Amygdala (tissue), 56 donors: ENCODE measurements around the gene OCIAD2.
"Not testable (repeated sequence)": the region's sequence is repeated elsewhere in the genome, so short reads cannot be mapped to it uniquely, and the experiment has no call there.

ENCODE experiments used
- DNase-seq, 56 donors: peaks; one replicate each; lab custom pipeline; 2025; lab: John Stamatoyannopoulos, UW

The OCIAD2 gene

DNA sequence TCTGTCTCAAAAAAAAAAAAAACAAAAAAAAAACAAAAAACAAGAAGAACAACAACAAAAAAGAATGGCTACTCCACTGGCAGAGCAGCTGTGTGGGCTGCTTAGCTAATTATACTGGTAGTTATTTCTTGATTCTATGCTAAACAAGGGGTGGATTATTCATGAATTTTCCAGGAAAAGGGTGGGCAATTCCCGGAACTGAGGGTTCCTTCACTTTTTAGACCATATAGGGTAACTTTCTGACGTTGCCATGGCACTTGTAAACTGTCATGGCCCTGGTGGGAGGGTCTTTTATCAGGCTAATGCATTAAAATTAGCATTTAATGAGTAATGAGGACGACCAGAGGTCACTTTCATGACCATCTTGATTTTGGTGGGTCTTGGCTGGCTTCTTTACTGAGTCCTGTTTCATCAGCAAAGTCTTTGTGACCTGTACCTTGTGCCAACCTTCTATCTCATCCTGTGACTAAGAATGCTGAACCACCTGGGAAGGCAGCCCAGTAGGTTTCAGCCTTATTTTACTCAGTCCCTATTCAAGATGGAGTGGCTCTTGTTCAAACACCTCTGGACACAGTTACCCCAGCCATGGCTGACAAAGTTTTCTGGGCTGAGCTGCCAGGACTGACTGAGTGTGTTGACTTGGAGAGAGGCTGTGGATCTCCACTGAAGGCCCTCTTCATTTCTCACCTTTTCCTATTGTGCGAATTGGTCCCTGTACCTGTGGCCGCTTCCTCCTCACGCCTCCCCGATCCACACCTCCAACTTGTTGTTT lies 1.3 kb upstream of the OCIAD2 start:
- no peak for DNase-seq

DNA sequence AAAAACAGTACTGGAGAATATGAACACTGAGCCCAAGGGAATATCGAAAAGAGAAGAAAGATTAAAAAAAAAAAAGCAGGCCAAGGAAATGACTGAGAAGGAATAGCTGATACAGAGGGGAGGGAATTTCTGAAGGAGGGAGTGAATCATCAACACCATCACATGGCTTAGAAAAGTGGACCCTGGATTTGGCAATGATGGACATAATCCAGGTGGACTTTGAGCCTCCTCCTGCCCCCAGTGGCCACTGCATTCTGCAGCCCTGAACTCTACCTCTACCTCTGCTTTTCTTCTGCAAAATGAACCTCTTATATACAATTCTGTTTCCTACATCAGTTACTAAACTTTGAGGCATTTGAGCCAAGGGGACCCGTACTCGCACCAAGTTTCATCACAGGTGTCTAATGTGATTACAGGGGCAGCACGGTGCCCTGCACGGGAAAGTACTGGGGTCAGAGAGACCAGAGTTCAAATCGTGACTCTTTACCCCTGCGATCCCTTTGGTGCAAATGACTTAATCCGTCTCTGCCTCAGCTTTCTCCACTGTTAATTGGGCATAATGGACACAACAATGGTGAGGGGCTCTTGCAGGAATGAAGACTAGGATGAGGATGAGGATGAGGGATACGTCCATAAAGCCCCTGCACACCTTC lies 1.1 kb downstream of the OCIAD2 start:
- DNase-seq, result no peak

DNA sequence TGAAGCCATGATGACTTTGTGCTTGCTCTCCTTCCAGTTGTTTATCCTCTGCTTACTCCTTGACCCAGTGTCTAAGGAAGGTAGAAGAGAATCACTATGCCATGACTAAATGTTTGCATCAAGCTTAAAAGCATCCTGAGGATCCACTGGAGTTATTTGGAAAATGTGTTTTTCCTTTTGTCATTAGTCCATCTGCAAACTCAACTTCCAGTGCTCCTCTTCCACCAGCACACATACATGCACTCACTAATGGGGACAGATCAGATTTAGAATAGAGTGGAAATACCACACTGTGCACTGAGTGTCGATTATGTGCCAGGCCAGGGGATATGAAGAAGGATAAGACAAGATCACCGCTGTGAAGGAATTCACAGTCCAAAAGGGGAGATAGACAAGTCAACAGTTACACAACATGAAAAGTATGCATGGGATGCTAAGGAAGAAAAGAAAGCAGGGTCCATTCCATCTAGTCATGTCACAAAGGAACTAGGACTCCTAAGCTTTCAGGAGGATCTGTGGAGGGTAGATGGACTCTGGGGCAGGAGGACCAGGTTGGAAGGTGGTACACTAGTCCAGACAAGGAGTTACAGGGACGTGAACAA lies 1.9 kb downstream of the OCIAD2 start:
- no peak for DNase-seq

DNA sequence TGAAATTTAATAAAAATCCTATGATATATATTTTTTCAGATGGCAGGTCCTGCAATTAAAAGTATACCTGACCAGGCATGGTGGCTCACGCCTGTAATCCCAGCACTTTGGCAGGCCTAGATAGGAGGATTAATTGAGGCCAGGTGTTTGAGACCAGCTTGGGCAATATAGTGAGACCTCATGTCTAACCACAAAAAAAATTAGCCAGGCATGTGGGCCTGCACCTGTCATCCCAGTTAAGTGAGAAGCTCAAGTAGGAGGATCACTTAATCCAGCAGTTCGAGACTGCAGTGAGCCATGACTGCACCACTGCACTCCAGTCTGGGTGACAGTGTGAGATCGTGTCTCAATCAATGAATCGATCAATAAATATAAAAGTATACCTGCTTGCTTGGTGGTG lies 2.5 kb downstream of the OCIAD2 start:
- DNase-seq, result no peak

DNA sequence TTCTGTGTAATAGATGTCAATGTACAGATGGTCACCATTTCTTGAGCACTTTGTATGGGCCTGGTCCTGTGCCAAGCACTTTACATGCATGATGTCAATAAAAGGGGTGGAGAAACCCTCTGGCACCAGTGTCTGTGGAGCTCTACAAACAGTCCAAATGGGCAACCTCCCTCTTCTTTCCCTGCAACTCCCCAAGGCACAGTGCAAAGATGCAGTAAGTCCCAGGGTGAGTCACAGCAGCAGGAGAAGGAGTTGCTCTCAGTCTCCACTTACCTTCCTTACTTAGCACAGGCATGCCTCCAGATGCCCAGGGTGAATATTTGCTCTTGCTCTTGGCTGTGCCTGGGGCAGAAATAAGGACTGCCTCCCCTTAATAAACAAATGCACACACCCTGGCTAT lies 4.3 kb downstream of the OCIAD2 start:
- no peak for DNase-seq

DNA sequence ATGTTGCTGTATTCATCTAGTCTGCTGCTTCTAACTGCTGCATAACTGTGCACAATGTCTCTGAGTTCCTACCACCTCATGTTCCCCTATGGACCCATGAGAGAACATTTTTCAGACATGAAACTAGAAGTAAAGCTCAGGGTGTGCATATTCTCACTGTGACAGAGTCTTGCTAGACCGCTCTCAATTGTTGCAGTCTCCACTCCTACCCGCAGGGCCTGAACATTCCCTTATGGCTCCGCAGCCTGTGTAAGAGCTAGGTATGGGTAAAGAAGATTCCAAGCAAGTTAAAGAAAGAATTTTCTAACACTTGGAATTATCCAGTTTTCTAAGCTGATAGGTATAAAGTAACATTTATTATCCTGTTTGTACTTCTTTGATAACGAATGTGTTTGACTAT lies 5.4 kb downstream of the OCIAD2 start:
- no peak for DNase-seq

DNA sequence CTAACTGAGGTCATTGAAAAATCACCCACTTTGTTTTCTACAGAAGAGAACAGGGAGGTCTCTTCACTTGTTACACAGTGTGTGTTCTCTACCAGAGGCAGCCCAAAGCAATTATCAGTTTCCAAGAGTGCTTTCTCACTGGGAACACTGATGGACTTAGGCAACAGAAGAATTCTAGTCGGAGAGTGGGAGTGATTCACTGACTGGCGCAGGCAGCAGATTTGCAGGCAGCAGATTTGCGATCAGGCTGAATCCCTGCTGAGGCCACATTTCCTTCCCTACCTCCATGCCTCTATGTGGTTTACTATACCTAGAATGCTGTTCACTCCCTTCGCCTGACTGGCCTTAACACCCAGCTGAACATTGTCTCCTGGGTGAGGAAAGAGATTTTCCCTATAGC lies 6.6 kb downstream of the OCIAD2 start:
- peak in 13 of 56 donors; percentile 3 to 37 (median 13) for DNase-seq

DNA sequence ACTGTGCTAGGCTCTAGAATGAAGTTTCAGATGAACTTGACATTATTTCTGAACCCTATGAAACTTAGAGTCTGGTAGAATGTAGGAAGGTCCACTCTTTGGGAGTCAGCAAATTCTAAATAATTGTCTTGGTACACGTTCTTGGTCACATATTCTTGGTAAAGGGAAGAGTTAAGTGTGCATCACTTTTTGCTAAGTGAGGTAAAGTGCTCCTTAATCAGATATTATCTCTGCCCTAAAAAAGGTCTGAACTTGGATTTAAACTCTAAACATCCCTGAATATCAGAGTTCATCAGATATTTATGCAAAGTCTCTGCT lies 7.2 kb downstream of the OCIAD2 start:
- DNase-seq, result no peak

DNA sequence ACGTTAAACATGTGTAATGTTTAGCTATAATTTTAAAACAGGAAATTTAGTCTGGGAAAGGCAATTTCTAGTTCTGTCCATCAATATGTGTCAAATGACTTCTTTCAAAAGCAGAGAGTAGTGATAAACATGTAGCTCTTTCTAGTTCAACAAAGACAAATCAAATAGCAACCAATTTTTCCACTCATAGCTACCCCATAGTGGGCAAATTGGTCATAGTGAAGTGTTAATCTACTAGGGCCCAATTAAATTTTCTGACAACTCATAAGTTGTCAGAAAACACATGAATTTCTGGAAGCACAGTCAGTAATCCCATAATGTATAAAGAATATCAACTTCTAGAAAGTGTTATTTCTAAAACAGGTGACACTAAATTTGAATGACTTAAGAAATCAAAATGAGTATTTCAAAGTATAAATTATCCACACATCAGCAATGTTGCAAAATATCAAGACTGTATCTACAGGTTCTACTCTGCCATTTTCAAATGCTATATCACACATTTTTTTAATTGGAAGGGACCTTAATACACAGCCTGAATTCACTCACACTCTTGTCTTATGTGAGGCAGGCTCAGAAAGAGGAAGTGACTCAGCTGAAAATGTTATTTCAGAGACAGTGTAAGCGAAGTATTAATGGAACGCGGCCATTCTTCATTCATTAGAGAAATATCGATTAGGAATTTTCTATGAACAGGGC lies 7.7 kb downstream of the OCIAD2 start:
- DNase-seq, result no peak

DNA sequence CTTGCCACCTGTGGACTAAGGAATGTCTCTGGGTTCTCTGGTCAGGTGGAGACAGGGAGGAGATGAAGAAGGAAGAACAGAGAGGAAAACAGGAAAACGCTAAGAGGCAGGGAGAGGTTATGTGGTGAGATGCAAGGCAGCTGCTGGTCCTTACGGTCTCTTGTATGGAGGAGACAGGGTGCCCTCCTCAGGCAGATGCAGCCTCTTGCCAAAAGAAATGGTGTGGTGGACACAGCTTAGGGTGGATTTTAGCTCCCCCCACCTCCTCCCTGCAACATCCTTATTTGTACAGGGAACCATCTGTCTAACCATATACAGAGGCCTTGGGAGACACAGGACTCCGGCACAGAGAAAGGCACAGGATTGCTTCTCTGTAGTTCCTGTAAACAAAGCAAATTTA lies 9.7 kb downstream of the OCIAD2 start:
- DNase-seq, result peak in 7 of 56 donors; percentile 4 to 30 (median 11)

DNA sequence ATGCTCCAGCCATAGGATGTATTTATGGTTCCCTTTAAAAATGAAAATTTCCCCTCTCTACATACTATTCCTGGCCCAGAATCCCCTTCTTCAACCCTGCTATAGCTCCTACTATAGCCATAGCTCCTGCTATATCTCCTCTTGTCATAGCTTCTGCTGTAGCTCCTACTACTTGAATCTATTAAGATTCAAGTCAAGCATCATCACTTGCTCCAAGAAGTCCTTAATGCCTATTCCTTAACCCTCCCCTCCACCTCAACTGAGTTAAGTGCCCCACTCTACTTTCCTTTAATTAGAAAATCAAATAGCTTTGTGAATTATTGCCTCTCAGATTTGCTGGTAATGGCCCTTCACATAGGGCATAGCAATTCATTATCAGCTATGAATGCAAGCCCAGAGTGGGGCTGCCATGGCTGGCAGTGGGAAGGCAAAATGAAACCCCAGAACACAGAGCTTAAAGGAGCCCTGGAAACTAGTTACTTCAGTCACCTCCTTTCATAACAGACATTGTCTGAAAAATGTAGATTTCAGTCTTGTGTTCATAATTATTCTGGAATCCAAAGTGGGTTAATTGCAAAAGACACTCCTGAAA lies 15.4 kb downstream of the OCIAD2 start:
- no peak for DNase-seq

DNA sequence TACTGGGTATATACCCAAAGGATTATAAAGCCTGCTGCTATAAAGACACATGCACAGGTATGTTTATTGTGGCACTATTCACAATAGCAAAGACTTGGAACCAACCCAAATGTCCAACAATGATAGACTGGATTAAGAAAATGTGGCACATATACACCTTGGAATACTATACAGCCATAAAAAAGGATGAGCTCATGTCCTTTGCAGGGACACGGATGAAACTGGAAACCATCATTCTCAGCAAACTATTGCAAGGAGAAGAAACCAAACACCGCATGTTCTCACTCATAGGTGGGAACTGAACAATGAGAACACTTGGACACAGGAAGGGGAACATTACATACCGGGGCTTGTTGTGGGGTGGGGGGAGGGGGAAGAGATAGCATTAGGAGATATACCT lies 16.8 kb downstream of the OCIAD2 start:
- not testable (repeated sequence) for DNase-seq

DNA sequence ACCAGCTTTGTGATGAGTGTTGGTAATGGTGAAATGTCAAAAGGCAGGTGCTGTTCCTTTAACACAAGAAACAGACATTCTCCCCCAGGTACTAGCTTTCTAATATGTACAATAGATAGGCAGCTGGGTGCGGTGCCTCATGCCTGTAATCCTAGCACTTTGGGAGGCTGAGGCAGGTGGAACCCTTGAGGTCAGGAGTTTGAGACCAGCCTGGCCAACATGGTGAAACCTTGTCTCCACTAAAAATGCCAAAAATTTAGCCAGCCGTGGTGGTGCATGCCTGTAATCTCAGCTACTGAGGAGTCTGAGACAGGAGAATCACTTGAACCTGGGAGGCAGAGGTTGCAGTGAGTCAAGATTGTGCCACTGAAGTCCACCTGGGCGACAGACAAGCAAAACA lies 24.9 kb downstream of the OCIAD2 start:
- DNase-seq, result not testable (repeated sequence)

DNA sequence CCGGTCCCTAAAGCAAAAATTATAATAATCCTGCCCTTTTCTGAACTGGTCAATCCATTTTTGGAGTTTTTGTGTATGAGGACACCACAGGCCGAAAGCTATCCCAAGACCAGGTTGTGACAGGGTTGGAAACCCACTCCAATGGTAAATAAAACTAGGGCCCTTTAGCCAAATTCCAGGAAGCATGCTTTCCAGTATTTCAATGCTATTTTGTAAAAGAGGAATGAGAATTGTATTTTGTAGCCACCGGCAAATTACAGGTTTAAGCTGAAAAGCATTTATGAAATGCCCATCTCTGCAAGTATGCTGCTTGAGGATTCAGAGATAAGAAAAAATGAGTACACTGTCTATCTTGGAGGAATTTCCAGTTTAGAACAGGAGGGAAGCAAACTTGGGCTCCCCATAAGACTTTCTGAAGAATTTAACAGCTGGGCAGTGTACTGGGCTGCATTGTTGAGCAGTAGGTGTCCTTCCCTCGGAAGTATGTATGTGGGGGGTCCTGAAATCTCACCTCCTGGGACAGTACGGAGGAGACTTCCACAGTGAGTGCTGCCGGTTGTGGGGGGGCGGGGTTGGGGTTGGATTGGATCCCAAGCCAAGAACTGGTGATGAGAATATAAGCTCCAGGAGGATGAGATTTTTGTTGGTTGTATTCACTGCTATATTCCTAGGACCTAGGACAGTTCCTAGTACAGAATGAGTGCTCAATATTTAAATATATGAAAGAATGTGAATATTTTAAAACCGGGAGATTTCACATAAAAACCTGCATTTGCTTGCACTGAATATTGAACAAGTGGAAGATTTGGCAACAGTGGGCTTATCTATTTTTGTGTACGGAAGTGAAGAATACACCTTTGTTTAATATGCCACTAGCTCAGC lies 26.8 kb downstream of the OCIAD2 start:
- no peak for DNase-seq

DNA sequence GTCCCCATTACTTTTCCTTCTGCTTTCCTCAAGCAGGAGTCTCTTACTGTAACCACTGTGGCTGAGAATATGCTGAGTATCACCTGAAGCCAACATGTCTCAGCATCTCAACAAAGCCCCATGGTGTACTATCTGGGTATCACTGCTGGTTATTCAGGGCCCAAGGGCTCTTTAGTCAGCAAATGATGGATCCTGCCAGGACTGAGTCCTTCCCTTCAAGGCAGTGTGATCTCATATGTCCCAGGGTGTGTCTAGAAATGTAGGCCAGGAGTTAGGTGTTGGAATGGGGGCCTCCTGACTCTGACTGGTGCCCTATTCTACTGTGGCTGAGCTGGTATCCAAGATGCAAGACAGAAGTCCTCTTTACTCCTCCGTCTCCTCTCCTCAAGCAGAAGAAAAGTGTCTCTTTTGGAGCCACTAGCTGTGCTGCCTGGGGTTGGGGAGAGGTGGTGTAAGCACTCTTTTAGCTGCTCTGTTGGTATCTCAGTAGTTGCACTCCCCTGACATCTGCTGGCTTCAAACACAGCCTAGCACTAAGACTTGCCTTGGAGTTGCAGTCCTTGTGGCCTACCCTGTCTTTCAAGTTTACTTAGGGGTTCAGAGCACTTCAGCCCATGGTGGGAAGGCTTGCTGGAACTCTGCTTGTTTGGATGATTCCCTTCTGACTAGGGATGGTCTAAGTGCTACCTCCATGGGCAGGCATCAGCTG lies 28.6 kb downstream of the OCIAD2 start:
- DNase-seq, result peak in 8 of 56 donors; percentile 1 to 18 (median 4)

DNA sequence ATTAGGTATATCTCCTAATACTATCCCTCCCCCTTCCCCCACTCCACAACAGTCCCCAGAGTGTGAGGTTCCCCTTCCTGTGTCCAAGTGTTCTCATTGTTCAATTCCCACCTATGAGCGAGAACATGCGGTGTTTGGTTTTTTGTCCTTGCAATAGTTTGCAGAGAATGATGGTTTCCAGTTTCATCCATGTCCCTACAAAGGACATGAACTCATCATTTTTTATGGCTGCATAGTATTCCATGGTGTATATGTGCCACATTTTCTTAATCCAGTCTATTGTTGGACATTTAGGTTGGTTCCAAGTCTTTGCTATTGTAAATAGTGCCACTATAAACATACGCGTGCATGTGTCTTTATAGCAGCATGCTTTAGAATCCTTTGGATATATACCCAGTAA lies 41.9 kb downstream of the OCIAD2 start:
- DNase-seq, result not testable (repeated sequence)

DNA sequence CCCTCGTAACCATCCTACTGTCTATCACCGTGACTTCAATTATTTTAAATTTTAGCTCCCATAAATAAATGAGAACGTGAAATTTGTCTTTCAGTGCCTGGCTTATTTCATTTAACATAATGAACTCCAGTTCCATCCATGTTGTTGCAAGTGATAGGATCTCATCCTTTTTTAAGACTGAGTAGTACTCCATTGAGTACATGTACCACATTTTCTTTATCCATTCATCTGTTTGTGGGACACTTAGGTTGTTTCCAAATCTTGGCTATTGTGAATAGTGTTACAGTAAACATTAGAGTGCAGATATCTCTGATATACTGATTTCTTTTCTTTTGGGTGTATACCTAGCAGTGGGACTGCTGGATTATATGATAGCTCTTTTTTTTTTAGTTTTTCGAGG lies 42.8 kb downstream of the OCIAD2 start:
- no peak for DNase-seq

DNA sequence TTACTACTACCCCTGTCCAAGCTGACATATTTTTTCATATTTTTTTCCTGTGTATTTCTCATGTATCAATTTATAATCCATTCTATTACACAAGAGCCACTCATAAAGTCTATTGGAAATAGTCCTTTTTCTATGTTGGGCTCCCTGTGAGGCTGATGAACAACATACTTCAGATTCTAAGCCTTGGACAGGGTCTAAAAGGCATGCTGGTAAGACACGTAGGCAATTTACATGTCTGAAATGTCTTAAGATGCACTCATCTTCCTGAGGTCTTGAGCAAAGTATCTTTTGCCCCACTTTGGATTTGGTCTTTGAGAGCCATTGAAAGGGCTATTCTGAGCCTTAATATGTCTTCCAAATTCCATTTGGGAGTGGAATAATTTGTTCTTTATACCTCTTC lies 43.9 kb downstream of the OCIAD2 start:
- DNase-seq, result no peak

DNA sequence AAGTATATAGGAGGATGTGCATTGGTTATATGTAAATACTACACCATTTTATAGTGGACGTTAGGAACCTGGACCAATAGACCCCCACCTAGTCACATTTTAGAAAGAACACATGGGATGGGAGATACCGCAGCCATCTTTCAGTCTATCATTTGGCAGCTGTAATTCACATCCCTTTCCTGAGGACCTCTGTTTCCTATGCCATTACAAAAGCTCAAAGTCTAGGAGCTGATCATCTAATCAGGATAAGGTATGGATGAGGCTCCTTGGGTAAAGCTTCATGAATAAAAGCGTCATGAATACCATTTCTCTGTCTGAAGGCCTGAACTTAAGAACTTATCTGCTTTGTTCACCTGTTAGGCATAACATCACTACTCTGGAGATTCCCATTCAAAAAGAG lies 44.5 kb downstream of the OCIAD2 start:
- DNase-seq, result no peak
